Breast epithelium (tissue), 3 donors: Measurements from ENCODE around the gene LEFTY2.

Experiments
- POLR2A ChIP-seq: fragments of 450-650 bp; IDR thresholded peaks from one replicate; pipeline ENCODE4 v1.6.1; 2016; ENCODE audit warnings: antibody characterized with exemption, mild to moderate bottlenecking, moderate library complexity
- POLR2AphosphoS5 ChIP-seq, 3 donors: sonication (generic); formaldehyde crosslinking; IDR thresholded peaks; one replicate each; pipeline ENCODE4 v1.6.1; 2017; ENCODE audit warnings: antibody characterized with exemption in 3 of 3
- TF ChIP-seq, protein P1 (sequence below), 3 donors: fragments of 450-650 bp; IDR thresholded peaks; one replicate each; pipeline ENCODE4 v1.5.1; 2016 to 2017; ENCODE audit warnings: antibody characterized with exemption in 3 of 3, mild to moderate bottlenecking in 3 of 3, moderate library complexity in 3 of 3

DNA sequence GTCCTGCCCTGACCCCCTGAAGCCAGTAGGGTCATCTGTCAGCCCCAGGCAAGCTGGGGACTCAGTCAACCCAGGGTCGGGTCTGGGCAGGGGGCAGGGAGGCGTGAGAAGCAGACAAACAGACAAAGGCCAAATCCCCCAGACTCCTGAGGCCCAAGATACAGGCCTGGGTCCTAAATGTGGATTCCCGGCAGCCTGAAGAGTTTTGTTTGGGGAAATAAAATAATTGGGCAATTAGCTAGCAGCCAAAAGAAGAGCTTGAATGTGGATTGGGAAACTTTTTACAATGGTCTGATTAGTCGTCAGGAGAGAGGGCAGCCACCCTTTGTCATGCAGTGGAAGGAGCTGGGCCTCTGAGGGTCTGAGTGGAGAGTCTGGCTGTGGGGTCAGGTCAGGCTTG lies 4.5 kb upstream of the LEFTY2 start:
- TF ChIP-seq, protein P1, sequence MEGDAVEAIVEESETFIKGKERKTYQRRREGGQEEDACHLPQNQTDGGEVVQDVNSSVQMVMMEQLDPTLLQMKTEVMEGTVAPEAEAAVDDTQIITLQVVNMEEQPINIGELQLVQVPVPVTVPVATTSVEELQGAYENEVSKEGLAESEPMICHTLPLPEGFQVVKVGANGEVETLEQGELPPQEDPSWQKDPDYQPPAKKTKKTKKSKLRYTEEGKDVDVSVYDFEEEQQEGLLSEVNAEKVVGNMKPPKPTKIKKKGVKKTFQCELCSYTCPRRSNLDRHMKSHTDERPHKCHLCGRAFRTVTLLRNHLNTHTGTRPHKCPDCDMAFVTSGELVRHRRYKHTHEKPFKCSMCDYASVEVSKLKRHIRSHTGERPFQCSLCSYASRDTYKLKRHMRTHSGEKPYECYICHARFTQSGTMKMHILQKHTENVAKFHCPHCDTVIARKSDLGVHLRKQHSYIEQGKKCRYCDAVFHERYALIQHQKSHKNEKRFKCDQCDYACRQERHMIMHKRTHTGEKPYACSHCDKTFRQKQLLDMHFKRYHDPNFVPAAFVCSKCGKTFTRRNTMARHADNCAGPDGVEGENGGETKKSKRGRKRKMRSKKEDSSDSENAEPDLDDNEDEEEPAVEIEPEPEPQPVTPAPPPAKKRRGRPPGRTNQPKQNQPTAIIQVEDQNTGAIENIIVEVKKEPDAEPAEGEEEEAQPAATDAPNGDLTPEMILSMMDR (IDR thresholded peaks at IDR 0.05) = no peak
- TF ChIP-seq POLR2AphosphoS5 (IDR thresholded peaks at IDR 0.05) (no peak), POLR2A (no peak)
